Osteocyte (in vitro differentiated cells): ENCODE measurements around the gene THAP7. TPM values are rescaled to one million over a fixed set of nuclear protein-coding genes. Genes with fewer than 3 reads are reported as not detected.

Experiments
- DNase-seq: peaks from one replicate; pipeline ENCODE4 v3.0.0; 2021; ENCODE audit warnings: mixed read lengths; ENCODE audit not compliant: unreplicated experiment; ENCODE audit errors: extremely low spot score
- H3K27ac Mint-ChIP-seq: one replicate; pipeline ENCODE4 v1.8.0; 2021; ENCODE audit warnings: mild to moderate bottlenecking, mixed read lengths; ENCODE audit not compliant: unreplicated experiment
- H3K27me3 Mint-ChIP-seq: one replicate; pipeline ENCODE4 v1.8.0; 2021; ENCODE audit warnings: mixed read lengths; ENCODE audit not compliant: unreplicated experiment
- H3K36me3 Mint-ChIP-seq: one replicate; pipeline ENCODE4 v1.8.0; 2021; ENCODE audit warnings: mixed read lengths; ENCODE audit not compliant: unreplicated experiment
- H3K4me1 Mint-ChIP-seq: one replicate; pipeline ENCODE4 v1.8.0; 2021; ENCODE audit warnings: mixed read lengths; ENCODE audit not compliant: unreplicated experiment
- H3K4me3 Mint-ChIP-seq: one replicate; pipeline ENCODE4 v1.8.0; 2021; ENCODE audit warnings: mild to moderate bottlenecking, moderate library complexity, mixed read lengths; ENCODE audit not compliant: unreplicated experiment
- H3K9me3 Mint-ChIP-seq: one replicate; pipeline ENCODE4 v1.8.0; 2021; ENCODE audit warnings: mixed read lengths; ENCODE audit not compliant: unreplicated experiment
- CTCF ChIP-seq: fragments of 200-600 bp; sonication (generic); IDR thresholded peaks from 2 replicates; pipeline ENCODE4 v1.5.0; 2021; ENCODE audit warnings: antibody characterized with exemption, mild to moderate bottlenecking, moderate library complexity
- total RNA-seq: library from RNA; stranded (reverse); gene quantifications from 2 replicates; pipeline ENCODE4 v1.2.1, GENCODE V29; 2021

Gene THAP7
- total RNA-seq, 1 donor from 2014 or later: 27.0 TPM

- no peak overlapping the region for H3K4me3 Mint-ChIP-seq
- DNase-seq: no peak
- no peak overlapping the region for H3K27ac Mint-ChIP-seq
These were observed 7.6 kb downstream of the THAP7 start for GRCh38 chr22:20994128-20994901.

GRCh38 chr22:20993304-20994127 lies 8.4 kb downstream of the THAP7 start:
- Mint-ChIP-seq H3K36me3 (peaks cover 13% of the 10 kb centered on the region), H3K27ac (no peak overlapping the region), H3K4me1 (no peaks in the 10 kb centered on the region), H3K27me3 (no peaks in the 10 kb centered on the region), H3K9me3 (no peaks in the 10 kb centered on the region), H3K4me3 (no peak overlapping the region)
- no peak for DNase-seq
- TF ChIP-seq CTCF: no peak

More at GRCh38 chr22:20994128-20994901, 7.6 kb downstream of the THAP7 start:
- no peaks in the 10 kb centered on the region for H3K9me3 Mint-ChIP-seq
- no peak for TF ChIP-seq CTCF
- H3K27me3 Mint-ChIP-seq: no peaks in the 10 kb centered on the region
- peaks cover 13% of the 10 kb centered on the region for H3K36me3 Mint-ChIP-seq
- no peaks in the 10 kb centered on the region for H3K4me1 Mint-ChIP-seq

- peaks cover 18% of the 10 kb centered on the region for H3K36me3 Mint-ChIP-seq
- no peak for TF ChIP-seq CTCF
- H3K4me3 Mint-ChIP-seq: no peak overlapping the region
- no peaks in the 10 kb centered on the region for H3K9me3 Mint-ChIP-seq
- no peaks in the 10 kb centered on the region for H3K27me3 Mint-ChIP-seq
- no peaks in the 10 kb centered on the region for H3K4me1 Mint-ChIP-seq
- no peak overlapping the region for H3K27ac Mint-ChIP-seq
- DNase-seq: no peak
These were observed 9.2 kb downstream of the THAP7 start for GRCh38 chr22:20992456-20993303.

- no peaks in the 10 kb centered on the region for H3K4me1 Mint-ChIP-seq
- peaks cover 21% of the 10 kb centered on the region for H3K36me3 Mint-ChIP-seq
- DNase-seq: no peak
- H3K4me3 Mint-ChIP-seq: no peak overlapping the region
- H3K9me3 Mint-ChIP-seq: no peaks in the 10 kb centered on the region
- no peak for TF ChIP-seq CTCF
- H3K27me3 Mint-ChIP-seq: no peaks in the 10 kb centered on the region
- no peak overlapping the region for H3K27ac Mint-ChIP-seq
These were observed 9.9 kb downstream of the THAP7 start for GRCh38 chr22:20992056-20992442.
